HAP-1 (cell line): ENCODE results near the gene ELAVL4.
A peak's percentile ranks its signal among the peaks of the same experiment; 100 is the strongest.

Experiments
- DNase-seq, 2 experiments: peaks; one replicate each; pipeline ENCODE4 v3.0.0-alpha.2; 2016 to 2020; ENCODE audit warnings: low spot score in 2 of 2
- H3K27me3 ChIP-seq: fragments of 250-450 bp; sonication (Bioruptor Pico); 2 replicates; pipeline ENCODE4 v1.5.1; 2020; ENCODE audit warnings: low read depth, mild to moderate bottlenecking, moderate library complexity
- H3K36me3 ChIP-seq: fragments of 250-450 bp; sonication (Bioruptor Pico); replicated peaks from 2 replicates; pipeline ENCODE4 v1.5.1; 2020; ENCODE audit warnings: mild to moderate bottlenecking
- H3K4me1 ChIP-seq: fragments of 250-450 bp; sonication (Bioruptor Pico); 2 replicates; pipeline ENCODE4 v1.5.1; 2020; ENCODE audit warnings: mild to moderate bottlenecking
- H3K4me3 ChIP-seq: fragments of 250-450 bp; sonication (Bioruptor Pico); 2 replicates; pipeline ENCODE4 v1.5.1; 2020; ENCODE audit warnings: mild to moderate bottlenecking, moderate library complexity
- H3K9me3 ChIP-seq: fragments of 250-450 bp; sonication (Bioruptor Pico); 2 replicates; pipeline ENCODE4 v1.5.1; 2020; ENCODE audit warnings: mild to moderate bottlenecking, moderate library complexity
- in situ Hi-C: fragments of 300-500 bp; cut with MboI; formaldehyde crosslinking; loops from 3 replicates; pipeline ENCODE4 v1.14.3; 2020; ENCODE audit warnings: low sequenced_read_pairs, inconsistent platforms, mixed read lengths

ELAVL4 gene

DNA sequence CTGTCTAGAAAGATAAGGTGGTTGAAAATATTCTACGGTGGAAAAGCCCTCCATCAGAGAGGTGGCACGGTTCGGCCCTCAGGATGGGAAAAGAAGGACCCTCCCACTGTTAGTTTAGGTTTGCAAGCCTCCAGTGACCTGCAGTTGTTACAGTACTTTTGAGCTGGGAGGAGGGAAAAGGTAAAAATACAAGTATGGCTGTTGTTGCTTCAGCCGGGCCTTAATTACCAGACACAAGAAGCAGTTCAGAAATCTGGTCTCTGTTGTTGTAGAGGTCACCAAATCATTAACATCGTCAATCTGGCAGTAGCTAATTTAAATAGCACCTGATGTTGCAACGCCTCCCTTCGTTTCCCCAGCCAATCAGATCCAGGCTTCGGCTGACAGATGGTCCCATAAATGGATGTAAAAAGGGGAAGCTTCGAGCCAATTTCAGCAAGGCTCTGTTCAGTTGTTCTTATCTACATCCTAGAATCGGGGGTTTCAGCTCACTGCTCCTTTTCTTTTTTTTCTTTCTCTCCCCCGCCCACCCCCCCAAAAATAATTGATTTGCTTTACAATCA is at the start of gene ELAVL4:
Gene ELAVL4 (plus strand): TSS at position 424 of the 563 bp plus-strand sequence. CDS start 270 bp downstream, outside the sequence.
- Histone ChIP-seq H3K27me3 (peaks cover 37% of the 10 kb centered on the region), H3K4me1 (no peaks in the 10 kb centered on the region), H3K4me3 (no peak within 1 kb of the TSS), H3K36me3 (no peaks in the 10 kb centered on the region), H3K9me3 (no peaks in the 10 kb centered on the region)
- in situ Hi-C loops, result no loop called here
- no peak for DNase-seq

- no peak overlapping the region for H3K4me3 ChIP-seq
- H3K27me3 ChIP-seq, result no peaks in the 10 kb centered on the region
- no peaks in the 10 kb centered on the region for H3K9me3 ChIP-seq
- in situ Hi-C loops, result no loop called here
- H3K4me1 ChIP-seq, result no peaks in the 10 kb centered on the region
- no peaks in the 10 kb centered on the region for H3K36me3 ChIP-seq
- no peak for DNase-seq
Measured at GRCh38 chr1:50060279-50060678, 48.4 kb upstream of the ELAVL4 start.

DNA sequence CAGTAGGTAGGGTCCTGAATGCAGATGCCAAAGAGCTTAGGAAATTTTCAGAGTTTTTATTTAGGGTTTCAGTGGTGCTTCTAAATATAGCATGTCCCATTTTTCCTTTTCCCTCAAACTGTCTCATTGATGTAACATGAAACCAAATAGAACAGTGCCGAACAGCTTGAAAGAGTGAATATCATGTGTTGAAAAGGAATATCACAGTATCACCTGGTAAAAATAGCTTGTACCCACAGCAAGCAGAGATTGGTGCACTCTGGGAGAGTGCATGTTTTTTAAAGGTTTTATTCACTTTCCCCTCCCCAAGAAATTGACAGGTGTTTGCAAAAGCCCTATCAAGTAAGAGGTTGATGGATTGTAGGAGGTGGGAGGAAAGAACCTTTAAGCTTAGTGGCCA is 41.9 kb upstream of the ELAVL4 start:
- Histone ChIP-seq H3K4me1 (no peaks in the 10 kb centered on the region), H3K27me3 (no peaks in the 10 kb centered on the region), H3K4me3 (no peak overlapping the region), H3K9me3 (no peaks in the 10 kb centered on the region), H3K36me3 (no peaks in the 10 kb centered on the region)
- no peak for DNase-seq
- in situ Hi-C loops, result no loop called here

- in situ Hi-C loops, result no loop called here
- H3K36me3 ChIP-seq, result no peaks in the 10 kb centered on the region
- no peak overlapping the region for H3K4me3 ChIP-seq
- DNase-seq, result no peak
- H3K9me3 ChIP-seq, result no peaks in the 10 kb centered on the region
- no peaks in the 10 kb centered on the region for H3K27me3 ChIP-seq
- no peaks in the 10 kb centered on the region for H3K4me1 ChIP-seq
Measured at GRCh38 chr1:50074931-50075330, 33.8 kb upstream of the ELAVL4 start.

- DNase-seq, result no peak
- Histone ChIP-seq H3K36me3 (no peaks in the 10 kb centered on the region), H3K4me1 (no peaks in the 10 kb centered on the region), H3K27me3 (no peaks in the 10 kb centered on the region), H3K4me3 (no peak overlapping the region), H3K9me3 (no peaks in the 10 kb centered on the region)
- in situ Hi-C loops, result no loop called here
Measured at GRCh38 chr1:50077273-50077672, 31.4 kb upstream of the ELAVL4 start.

DNA sequence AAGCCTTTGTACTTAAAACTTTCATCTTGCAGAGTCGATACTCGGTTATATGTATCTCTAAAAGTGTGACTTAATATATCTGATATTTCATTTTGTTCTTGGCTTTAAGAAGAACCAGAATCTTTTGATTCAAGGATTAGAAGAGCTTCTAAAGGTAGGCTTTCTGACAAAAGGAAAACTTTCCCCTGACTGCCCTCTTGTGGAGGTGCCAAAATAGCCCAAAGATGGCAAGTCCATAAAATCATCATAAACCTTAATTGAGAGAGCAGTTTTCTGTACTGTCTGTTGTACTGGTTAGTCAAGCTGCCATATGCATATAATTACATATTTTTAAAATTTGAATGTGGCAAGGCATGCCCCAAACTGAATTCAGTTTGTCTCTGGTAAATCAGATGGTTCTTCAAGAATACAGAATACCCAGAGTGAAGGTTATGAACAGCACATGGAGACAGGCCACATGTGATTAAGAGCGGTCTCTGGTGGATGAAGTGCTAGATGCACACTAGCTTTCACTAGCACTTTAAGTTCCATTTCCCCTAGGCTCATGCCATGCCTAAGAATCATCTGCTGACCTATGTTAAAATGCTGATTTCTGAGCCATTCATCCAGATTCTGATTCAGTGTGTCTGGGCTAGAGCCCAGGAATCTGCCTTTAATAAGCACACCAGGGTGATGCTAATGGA is 27.7 kb upstream of the ELAVL4 start:
- in situ Hi-C loops, result no loop called here

GRCh38 chr1:50084389-50084788 is 24.3 kb upstream of the ELAVL4 start:
- H3K36me3 ChIP-seq, result no peaks in the 10 kb centered on the region
- no peaks in the 10 kb centered on the region for H3K9me3 ChIP-seq
- DNase-seq, result no peak
- H3K4me3 ChIP-seq, result no peak overlapping the region
- in situ Hi-C loops, result no loop called here
- no peaks in the 10 kb centered on the region for H3K4me1 ChIP-seq
- no peaks in the 10 kb centered on the region for H3K27me3 ChIP-seq

More for the DNA sequence above, 27.7 kb upstream of the ELAVL4 start:
- Histone ChIP-seq H3K9me3 (no peaks in the 10 kb centered on the region), H3K4me1 (no peaks in the 10 kb centered on the region), H3K4me3 (no peak overlapping the region), H3K27me3 (no peaks in the 10 kb centered on the region), H3K36me3 (no peaks in the 10 kb centered on the region)
- DNase-seq, result peak; percentile 14 to 15

GRCh38 chr1:50091068-50091467 is 17.7 kb upstream of the ELAVL4 start:
- H3K4me3 ChIP-seq, result no peak overlapping the region
- H3K4me1 ChIP-seq, result no peaks in the 10 kb centered on the region
- in situ Hi-C loops, result no loop called here
- H3K27me3 ChIP-seq, result no peaks in the 10 kb centered on the region
- no peaks in the 10 kb centered on the region for H3K9me3 ChIP-seq
- no peaks in the 10 kb centered on the region for H3K36me3 ChIP-seq
- no peak for DNase-seq

DNA sequence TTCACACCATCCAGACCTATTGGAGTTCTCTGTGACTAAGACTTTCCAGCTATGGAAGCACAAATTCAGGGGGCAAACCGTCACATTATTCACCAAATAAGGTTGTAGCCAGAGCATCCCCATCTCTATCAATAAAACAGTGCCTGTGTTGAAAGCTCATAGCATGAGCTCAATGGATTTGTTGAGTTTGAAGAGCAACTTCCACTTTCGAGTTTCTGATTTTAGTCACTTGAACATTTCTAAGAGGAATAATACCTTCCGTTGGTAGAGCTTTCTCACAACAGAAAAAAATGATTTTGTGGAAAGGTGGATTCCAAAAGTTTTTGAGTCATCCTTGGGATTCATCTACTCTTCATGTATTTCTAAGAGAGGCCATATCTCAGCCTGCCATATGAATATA is 13.0 kb upstream of the ELAVL4 start:
- Histone ChIP-seq H3K9me3 (no peaks in the 10 kb centered on the region), H3K4me1 (no peaks in the 10 kb centered on the region), H3K36me3 (no peaks in the 10 kb centered on the region), H3K4me3 (no peak overlapping the region), H3K27me3 (no peaks in the 10 kb centered on the region; the same call in 1 of the 2 replicates)
- in situ Hi-C loops, result no loop called here
- DNase-seq, result no peak

DNA sequence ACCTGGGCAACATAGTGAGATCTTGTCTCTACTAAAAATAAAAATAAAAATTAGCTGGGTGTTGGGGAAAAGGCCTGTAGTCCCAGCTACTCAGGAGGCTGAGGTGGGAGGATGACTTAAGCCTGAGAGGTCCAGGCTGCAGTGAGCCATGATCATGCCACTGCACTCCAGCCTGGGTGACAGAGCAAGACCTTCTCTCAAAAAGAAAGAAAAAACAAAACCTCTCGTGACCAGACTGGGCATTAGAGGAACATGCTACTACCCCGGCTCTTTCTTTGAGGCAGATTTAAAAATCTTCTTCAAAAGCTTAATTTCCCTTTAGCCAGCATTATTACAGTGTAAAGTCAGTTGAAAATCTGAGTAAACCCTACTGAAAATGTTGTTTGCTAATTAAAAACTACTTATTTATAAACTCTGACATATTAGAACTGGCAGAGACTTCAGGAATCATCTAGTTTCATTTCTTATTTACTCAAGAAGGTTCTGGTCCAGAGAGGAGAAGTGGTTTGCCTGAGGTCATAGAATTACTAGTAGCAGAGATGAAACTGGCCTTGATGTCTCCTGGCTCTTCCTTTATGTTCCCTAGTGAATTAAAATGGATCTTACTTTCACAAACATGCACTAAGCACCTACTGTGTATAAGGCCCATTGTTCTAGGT is 11.6 kb upstream of the ELAVL4 start:
- in situ Hi-C loops, result no loop called here
- no peak for DNase-seq

DNA sequence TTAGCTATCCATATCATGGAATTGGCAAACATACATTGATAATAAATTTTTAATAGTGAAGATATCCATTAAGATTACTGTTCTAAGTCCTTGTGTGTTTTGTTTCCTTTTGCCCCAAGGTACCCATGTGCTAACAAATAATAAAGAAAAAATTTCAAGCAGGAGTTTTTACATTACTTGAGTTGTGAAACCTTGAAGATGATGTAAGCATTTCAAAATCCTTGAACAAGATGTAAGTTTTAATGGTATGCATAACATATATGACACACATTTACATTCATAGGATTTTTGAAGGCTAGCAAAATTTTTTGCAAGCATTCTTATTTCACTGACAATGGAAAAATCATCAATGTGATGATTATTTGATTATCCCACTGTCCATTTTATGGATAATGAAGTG is 10.9 kb upstream of the ELAVL4 start:
- Histone ChIP-seq H3K4me1 (no peaks in the 10 kb centered on the region), H3K36me3 (no peaks in the 10 kb centered on the region), H3K4me3 (no peak overlapping the region), H3K9me3 (no peaks in the 10 kb centered on the region), H3K27me3 (no peaks in the 10 kb centered on the region; the same call in 1 of the 2 replicates)
- in situ Hi-C loops, result no loop called here
- no peak for DNase-seq

More for the DNA sequence above, 11.6 kb upstream of the ELAVL4 start:
- H3K27me3 ChIP-seq, result no peaks in the 10 kb centered on the region; the same call in 1 of the 2 replicates
- no peaks in the 10 kb centered on the region for H3K4me1 ChIP-seq
- H3K9me3 ChIP-seq, result no peaks in the 10 kb centered on the region
- H3K4me3 ChIP-seq, result no peak overlapping the region
- H3K36me3 ChIP-seq, result no peaks in the 10 kb centered on the region

DNA sequence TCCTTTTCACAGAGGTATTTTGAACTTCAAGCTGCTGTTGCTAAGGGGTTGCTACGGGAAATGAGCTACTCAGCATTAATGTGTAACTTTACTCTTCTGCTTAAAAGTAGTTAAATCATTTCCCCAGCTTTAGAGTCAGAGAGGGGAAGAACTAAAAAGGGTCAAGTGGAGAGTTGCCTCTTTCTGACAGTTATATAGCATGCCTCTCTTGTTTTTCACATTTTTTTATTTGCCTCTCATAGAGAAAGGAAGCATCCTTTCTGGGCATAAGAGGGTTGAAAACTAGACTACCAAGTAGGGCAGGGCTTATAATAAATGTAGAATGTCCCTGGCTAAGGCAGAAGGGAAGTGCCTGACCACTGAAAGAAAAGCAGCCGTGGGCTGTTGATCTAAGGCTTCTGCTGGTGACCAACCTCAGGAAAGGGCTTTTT is 10.1 kb upstream of the ELAVL4 start:
- H3K4me1 ChIP-seq, result no peaks in the 10 kb centered on the region
- no peak for DNase-seq
- in situ Hi-C loops, result no loop called here

DNA sequence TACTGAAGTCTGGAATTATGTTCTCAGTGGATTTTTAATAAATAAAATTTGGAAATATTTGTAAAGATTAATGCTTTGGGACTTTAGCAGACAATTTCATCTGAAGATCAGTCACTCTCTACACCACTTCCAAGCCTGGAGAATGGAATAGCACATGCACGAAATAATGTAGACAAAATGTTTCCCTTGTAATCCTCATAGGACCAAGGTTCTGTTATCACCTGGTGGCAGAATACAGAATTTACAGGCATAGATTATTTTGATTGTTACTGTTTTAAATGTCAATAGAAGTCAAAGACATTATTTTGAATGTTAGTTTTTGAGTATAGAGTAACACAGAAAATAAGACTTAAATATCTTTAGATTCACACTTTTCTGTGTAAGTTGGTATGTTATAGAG is 9.1 kb upstream of the ELAVL4 start:
- no peak for DNase-seq

More for the DNA sequence above, 10.1 kb upstream of the ELAVL4 start:
- Histone ChIP-seq H3K27me3 (no peaks in the 10 kb centered on the region; the same call in 1 of the 2 replicates), H3K36me3 (no peaks in the 10 kb centered on the region), H3K9me3 (no peaks in the 10 kb centered on the region), H3K4me3 (no peak overlapping the region)

GRCh38 chr1:50103615-50104081 is 5.1 kb upstream of the ELAVL4 start:
- Histone ChIP-seq H3K27me3 (peaks cover 9% of the 10 kb centered on the region), H3K4me1 (no peaks in the 10 kb centered on the region), H3K36me3 (no peaks in the 10 kb centered on the region), H3K4me3 (no peak overlapping the region), H3K9me3 (no peaks in the 10 kb centered on the region)
- in situ Hi-C loops, result no loop called here
- no peak for DNase-seq

More for the DNA sequence above, 9.1 kb upstream of the ELAVL4 start:
- Histone ChIP-seq H3K4me3 (no peak overlapping the region), H3K27me3 (no peaks in the 10 kb centered on the region; the same call in 1 of the 2 replicates), H3K4me1 (no peaks in the 10 kb centered on the region), H3K9me3 (no peaks in the 10 kb centered on the region), H3K36me3 (no peaks in the 10 kb centered on the region)
- in situ Hi-C loops, result no loop called here
